Measurements from ENCODE around the gene TCTN1.
"Not testable (repeated sequence)": the region's sequence is repeated elsewhere in the genome, so short reads cannot be mapped to it uniquely, and the experiment has no call there.

The TCTN1 gene

GRCh38 chr12:110613771-110614684 lies at the start of gene TCTN1:
TSS of gene TCTN1 (plus strand) at chr12:110614129. CDS start at chr12:110614183, 54 bp downstream.
- H3K4me3 ChIP-seq (ENCODE audit: low read depth, low read length): peak within 1 kb of the TSS; percentile 95
- DNase-seq (ENCODE audit: low read depth): peak; percentile 95
- TF ChIP-seq CTCF (conservative IDR thresholded peaks at IDR 0.05; ENCODE audit: low read depth, low read length): peak; percentile 12

- TF ChIP-seq CTCF (conservative IDR thresholded peaks at IDR 0.05; ENCODE audit: low read depth, low read length): no peak
- no peak for DNase-seq (ENCODE audit: low read depth)
- no peak overlapping the region for H3K4me3 ChIP-seq (ENCODE audit: low read depth, low read length)
These were observed 49.4 kb upstream of the TCTN1 start for GRCh38 chr12:110564471-110564991.

GRCh38 chr12:110565894-110566871 lies 47.7 kb upstream of the TCTN1 start:
- no peak for DNase-seq (ENCODE audit: low read depth)
- no peak for TF ChIP-seq CTCF (conservative IDR thresholded peaks at IDR 0.05; ENCODE audit: low read depth, low read length)
- H3K4me3 ChIP-seq (ENCODE audit: low read depth, low read length): no peak overlapping the region

- H3K4me3 ChIP-seq (ENCODE audit: low read depth, low read length): no peak overlapping the region
- TF ChIP-seq CTCF (conservative IDR thresholded peaks at IDR 0.05; ENCODE audit: low read depth, low read length): no peak
- DNase-seq (ENCODE audit: low read depth): no peak
These were observed 46.9 kb upstream of the TCTN1 start for GRCh38 chr12:110566993-110567392.

- no peak for TF ChIP-seq CTCF (conservative IDR thresholded peaks at IDR 0.05; ENCODE audit: low read depth, low read length)
- DNase-seq (ENCODE audit: low read depth): no peak
- no peak overlapping the region for H3K4me3 ChIP-seq (ENCODE audit: low read depth, low read length)
These were observed 45.2 kb upstream of the TCTN1 start for GRCh38 chr12:110568752-110569151.

GRCh38 chr12:110569838-110570237 lies 44.1 kb upstream of the TCTN1 start:
- not testable (repeated sequence) for H3K4me3 ChIP-seq (ENCODE audit: low read depth, low read length); DNase-seq (ENCODE audit: low read depth)

GRCh38 chr12:110570798-110571197 lies 43.1 kb upstream of the TCTN1 start:
- DNase-seq (ENCODE audit: low read depth); H3K4me3 ChIP-seq (ENCODE audit: low read depth, low read length): not testable (repeated sequence)

All from choroid plexus epithelial cell (primary cell).